Panc1 (cell line): ENCODE measurements around the gene DNPEP. TPM values are rescaled to one million over a fixed set of nuclear protein-coding genes. Genes with fewer than 3 reads are reported as not detected.

Experiments
- ATAC-seq: fragments of 200-7000 bp; cut with Tn5 transposase; 2 replicates; pipeline ENCODE4 v1.9.1; 2020; ENCODE audit warnings: mild to moderate bottlenecking, moderate library complexity
- BruUV-seq: library from RNA; stranded (reverse); fragments of 400-500 nt; replicated peaks from 2 replicates; lab custom pipeline; 2021; lab: Mats Ljungman, UMichigan
- CTCF ChIA-PET: fragments of 300-600 bp; sonication (Branson Sonifier 250); formaldehyde crosslinking; loops from one replicate; lab custom pipeline; 2022; ENCODE audit warnings: antibody characterized with exemption; lab: Charles Lee
- POLR2A ChIA-PET: fragments of 300-600 bp; sonication (Branson Sonifier 250); formaldehyde crosslinking; loops from one replicate; lab custom pipeline; 2022; ENCODE audit warnings: antibody characterized with exemption; lab: Charles Lee
- DNase-seq: peaks from one replicate; pipeline ENCODE4 v3.0.0-alpha.2; 2010; ENCODE audit warnings: low read depth, low spot score
- H3K27ac ChIP-seq: 2 replicates; pipeline ENCODE4 v1.5.1; 2011; ENCODE audit warnings: mild to moderate bottlenecking, low read length, inconsistent platforms
- H3K27me3 ChIP-seq: fragments of 200-500 bp; sonication (Bioruptor generic); 2 replicates; pipeline ENCODE4 v1.6.0; 2014; ENCODE audit warnings: low read length, inconsistent platforms; ENCODE audit not compliant: control insufficient read depth, insufficient read depth
- H3K36me3 ChIP-seq: fragments of 200-500 bp; sonication (Bioruptor generic); 2 replicates; pipeline ENCODE4 v1.5.1; 2014; ENCODE audit warnings: inconsistent platforms, mild to moderate bottlenecking, low read length, moderate library complexity; ENCODE audit not compliant: control insufficient read depth, insufficient read depth
- H3K4me1 ChIP-seq: 2 replicates; pipeline ENCODE4 v1.5.1; 2011; ENCODE audit warnings: inconsistent platforms, mild to moderate bottlenecking, low read length, moderate library complexity; ENCODE audit not compliant: control insufficient read depth, insufficient read depth
- H3K4me3 ChIP-seq, 2 experiments: 2 replicates each; pipeline ENCODE4 v1.5.1; 2011 to 2012; ENCODE audit warnings: low read depth in 2 of 2, low read length in 2 of 2, mild to moderate bottlenecking in 2 of 2, inconsistent platforms in 1 of 2, moderate library complexity in 1 of 2
- H3K9me3 ChIP-seq: fragments of 200-500 bp; sonication (Bioruptor generic); 2 replicates; pipeline ENCODE4 v1.5.1; 2014; ENCODE audit warnings: low read depth, mild to moderate bottlenecking, inconsistent platforms, low read length, moderate library complexity; ENCODE audit not compliant: control insufficient read depth, insufficient read depth
- POLR2AphosphoS5 ChIP-seq: IDR thresholded peaks from 2 replicates; pipeline ENCODE4 v1.6.1; 2012; ENCODE audit warnings: mild to moderate bottlenecking, low read depth, low read length, moderate library complexity
- REST ChIP-seq, 2 experiments: IDR thresholded peaks; 2 replicates each; pipeline ENCODE4 v1.6.1; 2011 to 2012; ENCODE audit warnings: low read depth in 2 of 2, control low read depth in 1 of 2, low read length in 1 of 2, mild to moderate bottlenecking in 1 of 2, moderate library complexity in 1 of 2; ENCODE audit not compliant: insufficient read depth in 1 of 2
- SIN3A ChIP-seq: IDR thresholded peaks from 2 replicates; pipeline ENCODE4 v1.6.1; 2012; ENCODE audit warnings: low read depth, mild to moderate bottlenecking, low read length, moderate library complexity, borderline replicate concordance; ENCODE audit not compliant: insufficient read depth
- TCF7L2 ChIP-seq: IDR thresholded peaks from 2 replicates; pipeline ENCODE4 v1.6.1; 2011; ENCODE audit warnings: mild to moderate bottlenecking, low read depth, low read length, inconsistent platforms
- in situ Hi-C: cut with HindIII; loops from 2 replicates; pipeline ENCODE4 v1.10.0; 2016; ENCODE audit warnings: low sequenced_read_pairs, low pct_unique_long_range_greater_than_20kb
- intact Hi-C: fragments of 100-400 bp; cut with micrococcal nuclease; formaldehyde crosslinking; loops from one replicate; pipeline ENCODE4 v1.10.0; 2022; ENCODE audit not compliant: unreplicated experiment
- total RNA-seq: library from RNA; stranded (reverse); gene quantifications from one replicate; pipeline ENCODE4 v1.2.1, GENCODE V29; 2021; ENCODE audit not compliant: unreplicated experiment
- TF ChIP-seq, protein P1 (sequence below): fragments of 450-650 bp; IDR thresholded peaks from 2 replicates; pipeline ENCODE4 v1.5.1; 2017; ENCODE audit warnings: mild to moderate bottlenecking

DNPEP gene
- total RNA-seq, 1 experiment from 2014 or later, result 107 TPM

DNA sequence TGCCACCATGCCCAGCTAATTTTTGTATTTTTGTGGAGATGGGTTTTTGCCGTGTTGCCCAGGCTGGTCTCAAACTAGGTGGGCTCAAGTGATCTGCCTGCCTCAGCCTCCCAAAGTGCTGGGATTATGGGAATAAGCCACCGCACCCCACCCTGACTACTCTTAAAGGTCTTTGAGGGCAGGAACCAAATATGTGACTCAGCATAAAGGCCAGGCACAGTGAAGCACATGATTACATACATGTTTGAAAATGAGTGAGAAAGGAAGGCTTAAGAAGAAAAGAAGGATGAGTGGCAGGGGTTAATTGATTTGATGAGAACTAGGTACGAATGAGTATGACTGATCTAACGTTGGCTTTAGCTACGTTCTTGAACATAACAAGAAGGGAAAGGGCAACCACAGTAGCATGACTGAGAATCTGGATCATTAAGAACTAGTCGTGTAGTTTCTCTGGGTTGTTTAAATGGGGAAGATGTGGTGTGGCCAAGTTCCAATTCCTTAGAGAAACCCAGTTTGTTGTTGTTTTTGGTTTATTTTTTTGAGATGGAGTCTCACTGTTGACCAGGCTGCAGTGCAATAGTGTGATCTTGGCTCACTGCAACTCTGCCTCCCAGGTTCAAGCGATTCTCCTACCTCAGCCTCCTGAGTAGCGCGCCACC is 61.9 kb downstream of the DNPEP start:
- H3K9me3 ChIP-seq, result no peaks in the 10 kb centered on the region
- no peaks in the 10 kb centered on the region for H3K4me1 ChIP-seq
- ChIA-PET CTCF (no interaction called here), POLR2A (no interaction called here)
- DNase-seq (no peak), ATAC-seq (no peak)
- TF ChIP-seq POLR2AphosphoS5 (no peak), SIN3A (no peak), REST (IDR thresholded peaks at IDR 0.05; ENCODE audit: insufficient read depth in 1 of 2, low read depth in 2 of 2, low read length in 1 of 2) (no peak), TCF7L2 (no peak)
- TF ChIP-seq, protein P1, sequence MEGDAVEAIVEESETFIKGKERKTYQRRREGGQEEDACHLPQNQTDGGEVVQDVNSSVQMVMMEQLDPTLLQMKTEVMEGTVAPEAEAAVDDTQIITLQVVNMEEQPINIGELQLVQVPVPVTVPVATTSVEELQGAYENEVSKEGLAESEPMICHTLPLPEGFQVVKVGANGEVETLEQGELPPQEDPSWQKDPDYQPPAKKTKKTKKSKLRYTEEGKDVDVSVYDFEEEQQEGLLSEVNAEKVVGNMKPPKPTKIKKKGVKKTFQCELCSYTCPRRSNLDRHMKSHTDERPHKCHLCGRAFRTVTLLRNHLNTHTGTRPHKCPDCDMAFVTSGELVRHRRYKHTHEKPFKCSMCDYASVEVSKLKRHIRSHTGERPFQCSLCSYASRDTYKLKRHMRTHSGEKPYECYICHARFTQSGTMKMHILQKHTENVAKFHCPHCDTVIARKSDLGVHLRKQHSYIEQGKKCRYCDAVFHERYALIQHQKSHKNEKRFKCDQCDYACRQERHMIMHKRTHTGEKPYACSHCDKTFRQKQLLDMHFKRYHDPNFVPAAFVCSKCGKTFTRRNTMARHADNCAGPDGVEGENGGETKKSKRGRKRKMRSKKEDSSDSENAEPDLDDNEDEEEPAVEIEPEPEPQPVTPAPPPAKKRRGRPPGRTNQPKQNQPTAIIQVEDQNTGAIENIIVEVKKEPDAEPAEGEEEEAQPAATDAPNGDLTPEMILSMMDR, result no peak
- 0 out of 2 replicates have a peak, but pooled peaks cover 2% of the 10 kb centered on the region for H3K27me3 ChIP-seq
- no TSS peak for BruUV-seq
- H3K27ac ChIP-seq, result no peak overlapping the region
- intact Hi-C loops (no loop called here), in situ Hi-C loops (no loop called here)
- no peaks in the 10 kb centered on the region for H3K36me3 ChIP-seq
- no peak overlapping the region for H3K4me3 ChIP-seq

DNA sequence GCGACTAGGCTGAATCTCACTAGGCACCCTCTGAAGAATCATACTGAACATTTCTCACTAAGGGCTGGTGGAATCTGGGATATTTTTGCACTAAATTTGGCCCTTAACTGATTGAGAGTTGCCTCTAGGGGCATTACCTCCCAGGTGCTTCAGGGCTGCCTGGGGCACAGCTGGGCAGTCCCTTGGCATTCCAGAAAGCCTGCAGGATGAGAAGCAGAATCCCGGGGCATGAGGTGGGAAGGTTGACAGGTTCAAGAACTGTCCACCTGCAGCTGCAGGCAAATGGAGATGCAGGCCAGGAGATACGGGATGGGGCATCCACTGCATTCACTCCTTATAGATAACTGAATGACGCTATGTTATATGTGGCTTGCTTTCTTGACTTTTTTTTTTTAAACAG is 62.6 kb downstream of the DNPEP start:
- CTCF ChIA-PET, result no interaction called here

More for the DNA sequence above, 62.6 kb downstream of the DNPEP start:
- BruUV-seq, result no TSS peak
- Histone ChIP-seq H3K4me3 (no peak overlapping the region), H3K27me3 (no peaks in the 10 kb centered on the region), H3K9me3 (no peaks in the 10 kb centered on the region), H3K36me3 (no peaks in the 10 kb centered on the region), H3K27ac (no peak overlapping the region), H3K4me1 (no peaks in the 10 kb centered on the region)
- in situ Hi-C loops, result no loop called here
- intact Hi-C loops, result no loop called here
- POLR2A ChIA-PET, result no interaction called here
- no peak for DNase-seq
- TF ChIP-seq REST (IDR thresholded peaks at IDR 0.05; ENCODE audit: insufficient read depth in 1 of 2, low read depth in 2 of 2, low read length in 1 of 2) (no peak), TCF7L2 (no peak), SIN3A (no peak), POLR2AphosphoS5 (no peak)
- TF ChIP-seq, protein P1, result no peak
- no peak for ATAC-seq
